Measurements from ENCODE around the gene PTTG1IP. TPM values are rescaled to one million over a fixed set of nuclear protein-coding genes. Genes with fewer than 3 reads are reported as not detected.
A peak's percentile ranks its signal among the peaks of the same experiment; 100 is the strongest.

Gene PTTG1IP
- total RNA-seq, 1 experiment from 2014 or later, result 136 TPM

- H3K4me3 Mint-ChIP-seq (ENCODE audit: low read depth, unreplicated experiment), result no peak overlapping the region
- intact Hi-C loops (cut with micrococcal nuclease; ENCODE audit: unreplicated experiment), result no loop called here
- TF ChIP-seq CTCF (IDR thresholded peaks at IDR 0.05; ENCODE audit: unreplicated experiment), result no peak
- H3K36me3 Mint-ChIP-seq (ENCODE audit: insufficient read depth, unreplicated experiment), result peaks cover 4% of the 10 kb centered on the region
- DNase-seq, result no peak
- no peaks in the 10 kb centered on the region for H3K9me3 Mint-ChIP-seq (ENCODE audit: low read depth, unreplicated experiment)
- BruUV-seq (replicated peaks), result no TSS peak
- H3K27me3 Mint-ChIP-seq (ENCODE audit: unreplicated experiment), result peaks cover 33% of the 10 kb centered on the region
- CTCF ChIA-PET, result interaction anchor here (1.5 kb wide), 1 partner anchor 13 kb away, joined by 3 read pairs; no protein-coding TSS in a partner anchor
- H3K4me1 Mint-ChIP-seq (ENCODE audit: low read depth, unreplicated experiment), result no peaks in the 10 kb centered on the region
- H3K27ac Mint-ChIP-seq (ENCODE audit: unreplicated experiment), result no peak overlapping the region
Observed at GRCh38 chr21:44893278-44893556, 19.7 kb upstream of the PTTG1IP start.

GRCh38 chr21:44892536-44893277 is 19.2 kb upstream of the PTTG1IP start:
- Mint-ChIP-seq H3K36me3 (ENCODE audit: insufficient read depth, unreplicated experiment) (peaks cover 4% of the 10 kb centered on the region), H3K9me3 (ENCODE audit: low read depth, unreplicated experiment) (no peaks in the 10 kb centered on the region), H3K4me3 (ENCODE audit: low read depth, unreplicated experiment) (no peak overlapping the region), H3K27ac (ENCODE audit: unreplicated experiment) (no peak overlapping the region), H3K27me3 (ENCODE audit: unreplicated experiment) (peaks cover 33% of the 10 kb centered on the region), H3K4me1 (ENCODE audit: low read depth, unreplicated experiment) (no peaks in the 10 kb centered on the region)
- CTCF ChIA-PET, result interaction anchor here (0.7 to 1.0 kb wide), 3 partner anchors 9 to 22 kb away, joined by 3 to 5 read pairs (median 4); partner anchors contain the start of gene PTTG1IP
- intact Hi-C loops (cut with micrococcal nuclease; ENCODE audit: unreplicated experiment), result no loop called here
- peak; percentile 74 for TF ChIP-seq CTCF (IDR thresholded peaks at IDR 0.05; ENCODE audit: unreplicated experiment)
- no TSS peak for BruUV-seq (replicated peaks)
- peak; percentile 70 for DNase-seq

GRCh38 chr21:44892095-44892494 is 18.6 kb upstream of the PTTG1IP start:
- no peak overlapping the region for H3K4me3 Mint-ChIP-seq (ENCODE audit: low read depth, unreplicated experiment)
- TF ChIP-seq CTCF (IDR thresholded peaks at IDR 0.05; ENCODE audit: unreplicated experiment), result no peak
- DNase-seq, result no peak
- H3K36me3 Mint-ChIP-seq (ENCODE audit: insufficient read depth, unreplicated experiment), result peaks cover 4% of the 10 kb centered on the region
- H3K4me1 Mint-ChIP-seq (ENCODE audit: low read depth, unreplicated experiment), result no peaks in the 10 kb centered on the region
- intact Hi-C loops (cut with micrococcal nuclease; ENCODE audit: unreplicated experiment), result no loop called here
- H3K27me3 Mint-ChIP-seq (ENCODE audit: unreplicated experiment), result peaks cover 33% of the 10 kb centered on the region
- BruUV-seq (replicated peaks), result no TSS peak
- CTCF ChIA-PET, result interaction anchor here (1.0 kb wide), 1 partner anchor 19 kb away, joined by 3 read pairs; the partner anchor contains the start of gene PTTG1IP
- H3K27ac Mint-ChIP-seq (ENCODE audit: unreplicated experiment), result no peak overlapping the region
- H3K9me3 Mint-ChIP-seq (ENCODE audit: low read depth, unreplicated experiment), result no peaks in the 10 kb centered on the region

GRCh38 chr21:44891631-44892031 is 18.1 kb upstream of the PTTG1IP start:
- intact Hi-C loops (cut with micrococcal nuclease; ENCODE audit: unreplicated experiment), result no loop called here
- Mint-ChIP-seq H3K4me1 (ENCODE audit: low read depth, unreplicated experiment) (no peaks in the 10 kb centered on the region), H3K9me3 (ENCODE audit: low read depth, unreplicated experiment) (no peaks in the 10 kb centered on the region), H3K27me3 (ENCODE audit: unreplicated experiment) (peaks cover 33% of the 10 kb centered on the region), H3K27ac (ENCODE audit: unreplicated experiment) (no peak overlapping the region), H3K4me3 (ENCODE audit: low read depth, unreplicated experiment) (no peak overlapping the region), H3K36me3 (ENCODE audit: insufficient read depth, unreplicated experiment) (peaks cover 4% of the 10 kb centered on the region)
- TF ChIP-seq CTCF (IDR thresholded peaks at IDR 0.05; ENCODE audit: unreplicated experiment), result no peak
- CTCF ChIA-PET, result interaction anchor here (1.0 kb wide), 1 partner anchor 18 kb away, joined by 3 read pairs; the partner anchor contains the start of gene PTTG1IP
- BruUV-seq (replicated peaks), result no TSS peak
- no peak for DNase-seq
